ENCODE measurements around the gene DMD. TPM values are rescaled to one million over a fixed set of nuclear protein-coding genes. Genes with fewer than 3 reads are reported as not detected.

DMD gene
- total RNA-seq, 3 donors from 2014 or later = 11.2 to 140 (median 12.6) TPM

DNA sequence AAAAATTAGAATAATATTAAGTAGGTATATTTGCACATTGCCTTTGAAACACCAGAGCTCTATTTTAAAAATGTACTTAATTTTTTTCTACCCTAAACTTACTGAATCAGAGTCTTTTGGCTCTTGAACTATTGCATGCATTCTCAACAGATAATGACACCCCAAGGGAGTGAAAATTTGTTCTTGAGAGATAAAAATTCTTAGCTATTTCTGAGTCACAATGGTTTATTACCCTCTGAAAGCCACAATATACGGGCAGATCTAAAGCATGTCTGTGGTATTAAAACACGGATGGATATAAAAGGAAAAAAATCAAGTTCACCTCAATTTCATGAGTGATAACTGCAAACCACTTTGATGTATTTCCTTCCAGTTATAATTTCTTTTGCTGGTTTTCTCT lies 1503.2 kb downstream of the DMD start:
- DNase-seq (no peak), ATAC-seq (no peak)
- Histone ChIP-seq H3K36me3 (ENCODE audit: low read depth) (no peaks in the 10 kb centered on the region), H3K4me3 (no peak overlapping the region), H3K9me3 (no peaks in the 10 kb centered on the region), H3K4me1 (ENCODE audit: low read depth) (no peaks in the 10 kb centered on the region)
- TF ChIP-seq, protein P1, sequence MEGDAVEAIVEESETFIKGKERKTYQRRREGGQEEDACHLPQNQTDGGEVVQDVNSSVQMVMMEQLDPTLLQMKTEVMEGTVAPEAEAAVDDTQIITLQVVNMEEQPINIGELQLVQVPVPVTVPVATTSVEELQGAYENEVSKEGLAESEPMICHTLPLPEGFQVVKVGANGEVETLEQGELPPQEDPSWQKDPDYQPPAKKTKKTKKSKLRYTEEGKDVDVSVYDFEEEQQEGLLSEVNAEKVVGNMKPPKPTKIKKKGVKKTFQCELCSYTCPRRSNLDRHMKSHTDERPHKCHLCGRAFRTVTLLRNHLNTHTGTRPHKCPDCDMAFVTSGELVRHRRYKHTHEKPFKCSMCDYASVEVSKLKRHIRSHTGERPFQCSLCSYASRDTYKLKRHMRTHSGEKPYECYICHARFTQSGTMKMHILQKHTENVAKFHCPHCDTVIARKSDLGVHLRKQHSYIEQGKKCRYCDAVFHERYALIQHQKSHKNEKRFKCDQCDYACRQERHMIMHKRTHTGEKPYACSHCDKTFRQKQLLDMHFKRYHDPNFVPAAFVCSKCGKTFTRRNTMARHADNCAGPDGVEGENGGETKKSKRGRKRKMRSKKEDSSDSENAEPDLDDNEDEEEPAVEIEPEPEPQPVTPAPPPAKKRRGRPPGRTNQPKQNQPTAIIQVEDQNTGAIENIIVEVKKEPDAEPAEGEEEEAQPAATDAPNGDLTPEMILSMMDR (IDR thresholded peaks at IDR 0.05) = no peak
- intact Hi-C loops (cut with DNase I, micrococcal nuclease) = no loop called here

DNA sequence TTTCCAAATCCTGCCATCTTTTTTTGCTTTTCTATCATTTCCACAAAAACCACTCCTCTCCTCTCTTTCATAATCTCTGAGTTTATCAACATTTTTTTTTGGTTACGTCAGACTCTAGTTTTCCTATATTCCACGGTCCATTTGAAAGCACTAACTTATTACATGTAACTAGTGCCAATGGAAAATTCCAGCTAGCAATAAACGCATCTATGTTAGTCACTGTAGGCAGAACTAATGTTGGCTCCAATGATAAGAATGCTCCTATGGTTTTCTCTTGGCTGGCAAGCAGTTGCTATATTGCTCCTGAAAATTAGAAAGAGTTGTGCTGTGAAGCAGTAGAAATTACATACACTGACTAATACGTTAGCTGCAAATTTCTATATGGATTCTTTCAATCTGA lies 1504.9 kb downstream of the DMD start:
- ATAC-seq (no peak), DNase-seq (no peak)
- H3K36me3 ChIP-seq (ENCODE audit: low read depth) = no peaks in the 10 kb centered on the region
- no peak overlapping the region for H3K4me3 ChIP-seq
- H3K4me1 ChIP-seq (ENCODE audit: low read depth) = no peaks in the 10 kb centered on the region
- TF ChIP-seq, protein P1 (IDR thresholded peaks at IDR 0.05) = no peak
- intact Hi-C loops (cut with DNase I, micrococcal nuclease) = no loop called here
- no peaks in the 10 kb centered on the region for H3K9me3 ChIP-seq

DNA sequence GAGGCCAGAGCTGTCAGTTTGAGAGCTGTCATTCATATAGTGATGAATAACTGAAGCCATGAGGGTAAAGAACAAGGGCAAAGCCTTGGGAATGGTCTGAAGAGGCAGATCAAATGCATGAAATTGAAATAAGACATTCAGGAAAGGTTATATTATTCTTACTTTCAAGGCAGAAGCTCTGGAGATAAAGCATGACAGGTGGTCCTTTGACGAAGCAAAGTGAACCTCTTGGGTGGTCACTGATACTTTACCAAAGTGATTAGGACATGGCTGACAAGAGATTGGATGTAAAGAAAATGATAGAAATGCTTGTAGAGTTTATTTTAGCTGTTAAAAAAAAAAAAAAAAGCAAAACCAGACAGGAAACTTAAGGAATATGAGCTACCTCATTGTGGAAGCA lies 1505.5 kb downstream of the DMD start:
- Histone ChIP-seq H3K4me3 (no peak overlapping the region), H3K36me3 (ENCODE audit: low read depth) (no peaks in the 10 kb centered on the region), H3K9me3 (no peaks in the 10 kb centered on the region), H3K4me1 (ENCODE audit: low read depth) (no peaks in the 10 kb centered on the region)
- intact Hi-C loops (cut with DNase I, micrococcal nuclease) = no loop called here
- ATAC-seq (no peak), DNase-seq (no peak)
- TF ChIP-seq, protein P1 (IDR thresholded peaks at IDR 0.05) = no peak

DNA sequence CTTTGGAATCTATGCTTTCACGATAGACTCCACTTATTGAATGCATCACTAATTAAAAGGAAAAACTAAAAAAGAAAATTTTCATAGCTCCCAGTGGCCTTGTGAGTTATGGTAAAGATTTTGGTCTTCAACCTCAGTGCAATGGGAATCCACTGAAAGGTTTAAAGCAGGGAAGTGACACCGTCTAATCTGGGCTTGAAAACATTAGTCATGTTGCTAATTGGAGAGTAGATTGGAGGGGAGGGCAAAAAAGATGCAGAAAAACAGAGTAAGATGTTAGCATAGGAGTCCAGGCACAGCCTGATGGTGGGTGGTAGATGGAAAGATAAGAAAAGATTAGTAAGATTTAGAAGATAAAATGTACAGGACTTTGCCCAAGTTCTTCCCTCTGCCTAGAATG lies 1506.4 kb downstream of the DMD start:
- TF ChIP-seq, protein P1 (IDR thresholded peaks at IDR 0.05) = no peak
- intact Hi-C loops (cut with DNase I, micrococcal nuclease) = no loop called here
- Histone ChIP-seq H3K4me1 (ENCODE audit: low read depth) (no peaks in the 10 kb centered on the region), H3K36me3 (ENCODE audit: low read depth) (no peaks in the 10 kb centered on the region), H3K4me3 (no peak overlapping the region), H3K9me3 (no peaks in the 10 kb centered on the region)
- ATAC-seq (no peak), DNase-seq (no peak)

DNA sequence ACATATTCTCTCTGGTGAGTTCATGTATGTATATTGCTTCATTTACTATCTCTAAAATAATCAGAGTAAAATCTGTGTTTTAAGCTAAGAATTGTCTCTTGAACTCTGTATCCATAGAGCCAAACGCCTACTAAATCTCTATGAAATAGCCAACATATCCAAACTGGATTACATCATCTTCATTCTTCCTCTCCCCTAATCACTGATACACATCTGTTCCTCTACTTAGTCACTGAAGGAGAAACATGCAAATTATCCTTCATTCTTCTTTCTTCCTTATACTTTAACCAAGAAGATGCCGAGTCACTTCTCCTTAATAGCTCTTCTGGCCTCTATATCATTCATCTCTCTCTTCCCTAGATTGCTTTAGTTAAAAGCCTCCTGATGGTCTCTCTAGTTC lies 1509.1 kb downstream of the DMD start:
- intact Hi-C loops (cut with DNase I, micrococcal nuclease) = no loop called here

More for the DNA sequence above, 1509.1 kb downstream of the DMD start:
- H3K36me3 ChIP-seq (ENCODE audit: low read depth) = no peaks in the 10 kb centered on the region
- H3K4me1 ChIP-seq (ENCODE audit: low read depth) = no peaks in the 10 kb centered on the region
- H3K4me3 ChIP-seq = no peak overlapping the region
- no peaks in the 10 kb centered on the region for H3K9me3 ChIP-seq
- ATAC-seq = no peak
- TF ChIP-seq, protein P1 (IDR thresholded peaks at IDR 0.05) = no peak
- DNase-seq = no peak
